Left ventricle myocardium inferior (tissue), 1 donor: ENCODE data around the gene CSNK2A3. TPM values are rescaled to one million over a fixed set of nuclear protein-coding genes. Genes with fewer than 3 reads are reported as not detected.

Experiments used
- DNase-seq: peaks from one replicate; pipeline ENCODE4 v3.0.0-alpha.2; 2020
- H3K27ac ChIP-seq: fragments of 200-600 bp; replicated peaks from 2 replicates; pipeline ENCODE4 v1.8.0; 2021
- H3K27me3 ChIP-seq: fragments of 200-600 bp; 2 replicates; pipeline ENCODE4 v1.8.0; 2021; ENCODE audit warnings: low read depth
- H3K36me3 ChIP-seq: fragments of 200-600 bp; 2 replicates; pipeline ENCODE4 v1.8.0; 2021
- H3K4me1 ChIP-seq: fragments of 200-600 bp; 2 replicates; pipeline ENCODE4 v1.8.0; 2021
- H3K4me3 ChIP-seq: fragments of 200-600 bp; 2 replicates; pipeline ENCODE4 v1.8.0; 2021; ENCODE audit warnings: mild to moderate bottlenecking, moderate library complexity
- H3K9me3 ChIP-seq: fragments of 200-600 bp; replicated peaks from 2 replicates; pipeline ENCODE4 v1.8.0; 2021
- CTCF ChIP-seq: fragments of 200-600 bp; IDR thresholded peaks from 2 replicates; pipeline ENCODE4 v1.8.0; 2021; ENCODE audit warnings: antibody characterized with exemption, mild to moderate bottlenecking, borderline replicate concordance
- intact Hi-C: fragments of 100-400 bp; cut with micrococcal nuclease; formaldehyde crosslinking; loops from one replicate; pipeline ENCODE4 v1.11.0; 2022
- total RNA-seq: library from RNA; stranded (reverse); fragmentation: NEBNext Ultra II Directional; extraction: Animal tissue kit (Norgen Biotek cat#: 25700); gene quantifications from one replicate; pipeline ENCODE4 v1.2.1, GENCODE V29; 2021
- donor health status: DM: no; HTN: yes; CAD: no; lungs with severe emphysema.

The CSNK2A3 gene
- total RNA-seq, 1 donor from 2014 or later: 1.4 TPM

- no peak overlapping the region for H3K27ac ChIP-seq
- TF ChIP-seq CTCF: no peak
- no peak for DNase-seq
- peaks cover 34% of the 10 kb centered on the region for H3K4me1 ChIP-seq
- no peaks in the 10 kb centered on the region for H3K36me3 ChIP-seq
- no peaks in the 10 kb centered on the region for H3K9me3 ChIP-seq
- intact Hi-C loops: no loop called here
- no peak overlapping the region for H3K4me3 ChIP-seq
- H3K27me3 ChIP-seq: no peaks in the 10 kb centered on the region
Measured at GRCh38 chr11:11390068-11390771, 37.2 kb upstream of the CSNK2A3 start.

- no peaks in the 10 kb centered on the region for H3K27me3 ChIP-seq
- no peak overlapping the region for H3K27ac ChIP-seq
- no peaks in the 10 kb centered on the region for H3K9me3 ChIP-seq
- DNase-seq: no peak
- no peak overlapping the region for H3K4me3 ChIP-seq
- H3K4me1 ChIP-seq: peaks cover 34% of the 10 kb centered on the region
- no peak for TF ChIP-seq CTCF
- intact Hi-C loops: no loop called here
- H3K36me3 ChIP-seq: no peaks in the 10 kb centered on the region
Measured at GRCh38 chr11:11389238-11389637, 36.2 kb upstream of the CSNK2A3 start.

- peaks cover 34% of the 10 kb centered on the region for H3K4me1 ChIP-seq
- H3K36me3 ChIP-seq: no peaks in the 10 kb centered on the region
Measured at GRCh38 chr11:11387622-11388305, 34.7 kb upstream of the CSNK2A3 start.

GRCh38 chr11:11387207-11387606 lies 34.2 kb upstream of the CSNK2A3 start:
- H3K4me1 ChIP-seq: peaks cover 32% of the 10 kb centered on the region
- H3K4me3 ChIP-seq: no peak overlapping the region
- no peaks in the 10 kb centered on the region for H3K36me3 ChIP-seq
- TF ChIP-seq CTCF: no peak
- no peaks in the 10 kb centered on the region for H3K9me3 ChIP-seq
- H3K27ac ChIP-seq: no peak overlapping the region
- no peaks in the 10 kb centered on the region for H3K27me3 ChIP-seq
- intact Hi-C loops: no loop called here
- no peak for DNase-seq

More at GRCh38 chr11:11387622-11388305, 34.7 kb upstream of the CSNK2A3 start:
- TF ChIP-seq CTCF: no peak
- Histone ChIP-seq H3K27me3 (no peaks in the 10 kb centered on the region), H3K4me3 (no peak overlapping the region), H3K9me3 (no peaks in the 10 kb centered on the region), H3K27ac (no peak overlapping the region)
- intact Hi-C loops: no loop called here
- no peak for DNase-seq

- DNase-seq: no peak
Measured at GRCh38 chr11:11384829-11385228, 31.8 kb upstream of the CSNK2A3 start.

More at GRCh38 chr11:11384829-11385228, 31.8 kb upstream of the CSNK2A3 start:
- Histone ChIP-seq H3K27me3 (no peaks in the 10 kb centered on the region), H3K4me3 (no peak overlapping the region), H3K9me3 (no peaks in the 10 kb centered on the region), H3K27ac (no peak overlapping the region), H3K4me1 (peaks cover 31% of the 10 kb centered on the region), H3K36me3 (no peaks in the 10 kb centered on the region)
- intact Hi-C loops: no loop called here
- TF ChIP-seq CTCF: no peak
